DOHH2 (cell line): ENCODE data around the gene MYORG.

Experiments used
- H3F3A ChIP-seq: fragments of 200-600 bp; sonication (generic), shearing (Covaris generic); 2 replicates; pipeline ENCODE4 v1.6.0; 2016; ENCODE audit warnings: antibody characterized with exemption, mild to moderate bottlenecking; ENCODE audit not compliant: control insufficient read depth, insufficient read depth
- H3K27ac ChIP-seq: fragments of 200-600 bp; sonication (generic); 2 replicates; pipeline ENCODE4 v1.5.1; 2014; ENCODE audit warnings: low read depth, mild to moderate bottlenecking, low read length, moderate library complexity
- H3K27me3 ChIP-seq: fragments of 200-600 bp; sonication (generic); 2 replicates; pipeline ENCODE4 v1.6.1; 2014; ENCODE audit warnings: mild to moderate bottlenecking, low read length, mixed read lengths; ENCODE audit not compliant: control insufficient read depth
- H3K36me3 ChIP-seq: fragments of 200-600 bp; sonication (generic); 2 replicates; pipeline ENCODE4 v1.6.1; 2014; ENCODE audit warnings: mild to moderate bottlenecking, low read length, moderate library complexity, mixed read lengths; ENCODE audit not compliant: control insufficient read depth
- H3K4me1 ChIP-seq: fragments of 200-600 bp; sonication (generic); 2 replicates; pipeline ENCODE4 v1.6.1; 2014; ENCODE audit warnings: mild to moderate bottlenecking, low read length, mixed read lengths; ENCODE audit not compliant: control insufficient read depth
- H3K4me2 ChIP-seq: fragments of 200-600 bp; sonication (generic); 2 replicates; pipeline ENCODE4 v1.6.0; 2014; ENCODE audit warnings: mild to moderate bottlenecking, low read length, moderate library complexity
- H3K4me3 ChIP-seq: fragments of 200-600 bp; sonication (generic); 2 replicates; pipeline ENCODE4 v1.5.1; 2014; ENCODE audit warnings: mild to moderate bottlenecking, low read length, mixed read lengths
- H3K79me2 ChIP-seq: fragments of 200-600 bp; sonication (generic); 2 replicates; pipeline ENCODE4 v1.6.1; 2014; ENCODE audit warnings: mild to moderate bottlenecking, low read length, mixed read lengths; ENCODE audit not compliant: control insufficient read depth
- H3K9me2 ChIP-seq: fragments of 200-600 bp; sonication (generic); replicated peaks from 2 replicates; pipeline ENCODE4 v1.6.1; 2014; ENCODE audit warnings: mild to moderate bottlenecking, low read length, mixed read lengths; ENCODE audit not compliant: control insufficient read depth
- H3K9me3 ChIP-seq: fragments of 200-600 bp; sonication (generic); 2 replicates; pipeline ENCODE4 v1.6.1; 2014; ENCODE audit warnings: antibody characterized with exemption, low read length, mixed read lengths; ENCODE audit not compliant: control insufficient read depth, insufficient read depth
- H4K20me1 ChIP-seq: fragments of 200-600 bp; sonication (generic); 2 replicates; pipeline ENCODE4 v1.6.0; 2014; ENCODE audit warnings: low read depth, mild to moderate bottlenecking, antibody characterized with exemption, low read length, moderate library complexity; ENCODE audit not compliant: control insufficient read depth, insufficient read depth
- EZH2phosphoT487 ChIP-seq: fragments of 200-600 bp; sonication (generic); IDR thresholded peaks from 2 replicates; pipeline ENCODE4 v1.6.1; 2017; ENCODE audit warnings: borderline replicate concordance, mild to moderate bottlenecking, antibody characterized with exemption, low read length, moderate library complexity, mixed read lengths
- TF ChIP-seq, protein P1 (sequence below): fragments of 200-600 bp; sonication (generic); IDR thresholded peaks from one replicate; pipeline ENCODE4 v1.5.1; 2014; ENCODE audit warnings: antibody characterized with exemption, mild to moderate bottlenecking, low read depth, low read length; ENCODE audit not compliant: poor library complexity, severe bottlenecking

Gene MYORG

DNA sequence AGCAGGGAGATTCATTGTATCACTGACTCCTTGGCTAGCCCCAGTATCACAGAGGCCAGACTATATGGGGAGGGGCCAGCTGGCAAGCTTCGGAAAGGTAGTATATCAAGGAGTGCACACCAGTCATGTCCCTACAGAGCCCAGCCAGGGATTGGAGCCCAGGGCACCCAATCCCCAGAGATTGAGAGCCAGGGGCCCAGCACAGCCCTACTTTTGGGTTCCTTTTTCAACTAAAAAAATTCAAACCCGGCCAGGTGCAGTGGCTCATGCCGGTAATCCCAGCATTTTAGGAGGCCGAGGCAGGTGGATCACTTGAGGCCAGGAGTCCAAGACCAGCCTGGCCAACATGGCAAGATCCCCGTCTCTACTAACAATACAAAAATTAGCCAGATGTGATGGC lies 5.4 kb upstream of the MYORG start:
- Histone ChIP-seq H3K27ac (no peak overlapping the region), H3K9me3 (no peaks in the 10 kb centered on the region), H3K36me3 (no peaks in the 10 kb centered on the region), H4K20me1 (no peaks in the 10 kb centered on the region), H3K27me3 (peaks cover 19% of the 10 kb centered on the region), H3K4me1 (peaks cover 29% of the 10 kb centered on the region), H3K4me2 (no peak overlapping the region), H3F3A (no peaks in the 10 kb centered on the region), H3K79me2 (no peaks in the 10 kb centered on the region), H3K9me2 (no peaks in the 10 kb centered on the region), H3K4me3 (no peak overlapping the region)
- no peak for TF ChIP-seq EZH2phosphoT487
- TF ChIP-seq, protein P1, sequence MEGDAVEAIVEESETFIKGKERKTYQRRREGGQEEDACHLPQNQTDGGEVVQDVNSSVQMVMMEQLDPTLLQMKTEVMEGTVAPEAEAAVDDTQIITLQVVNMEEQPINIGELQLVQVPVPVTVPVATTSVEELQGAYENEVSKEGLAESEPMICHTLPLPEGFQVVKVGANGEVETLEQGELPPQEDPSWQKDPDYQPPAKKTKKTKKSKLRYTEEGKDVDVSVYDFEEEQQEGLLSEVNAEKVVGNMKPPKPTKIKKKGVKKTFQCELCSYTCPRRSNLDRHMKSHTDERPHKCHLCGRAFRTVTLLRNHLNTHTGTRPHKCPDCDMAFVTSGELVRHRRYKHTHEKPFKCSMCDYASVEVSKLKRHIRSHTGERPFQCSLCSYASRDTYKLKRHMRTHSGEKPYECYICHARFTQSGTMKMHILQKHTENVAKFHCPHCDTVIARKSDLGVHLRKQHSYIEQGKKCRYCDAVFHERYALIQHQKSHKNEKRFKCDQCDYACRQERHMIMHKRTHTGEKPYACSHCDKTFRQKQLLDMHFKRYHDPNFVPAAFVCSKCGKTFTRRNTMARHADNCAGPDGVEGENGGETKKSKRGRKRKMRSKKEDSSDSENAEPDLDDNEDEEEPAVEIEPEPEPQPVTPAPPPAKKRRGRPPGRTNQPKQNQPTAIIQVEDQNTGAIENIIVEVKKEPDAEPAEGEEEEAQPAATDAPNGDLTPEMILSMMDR = no peak

DNA sequence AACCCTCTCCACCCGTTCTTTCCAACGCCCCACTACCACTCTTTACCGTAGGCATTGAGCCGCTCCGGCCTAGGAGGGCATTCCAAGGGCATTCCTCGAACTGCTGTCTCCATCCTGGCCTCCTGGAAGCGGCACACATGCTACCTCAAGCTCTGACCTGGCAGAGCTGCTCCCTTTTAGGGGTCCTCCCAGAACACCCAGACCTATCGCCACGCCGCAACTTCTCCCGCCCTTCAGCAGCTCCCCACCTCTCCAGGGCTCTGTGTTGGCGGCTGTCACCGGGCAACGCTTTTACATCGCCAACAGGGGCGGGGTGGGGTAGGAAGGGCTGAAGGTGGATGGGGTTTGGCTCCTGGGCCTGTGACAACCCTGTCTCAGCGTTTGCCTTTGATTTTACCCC lies 4.6 kb upstream of the MYORG start:
- no peaks in the 10 kb centered on the region for H3K9me2 ChIP-seq
- H3K27me3 ChIP-seq = peaks cover 19% of the 10 kb centered on the region
- peak overlapping the region; percentile 75 for H3K4me3 ChIP-seq
- TF ChIP-seq, protein P1 = no peak
- no peak for TF ChIP-seq EZH2phosphoT487
- no peaks in the 10 kb centered on the region for H3K79me2 ChIP-seq
- H4K20me1 ChIP-seq = no peaks in the 10 kb centered on the region
- no peaks in the 10 kb centered on the region for H3K36me3 ChIP-seq
- H3K9me3 ChIP-seq = no peaks in the 10 kb centered on the region
- H3K4me2 ChIP-seq = peak overlapping the region; percentile 85
- H3F3A ChIP-seq = no peaks in the 10 kb centered on the region
- H3K4me1 ChIP-seq = peaks cover 31% of the 10 kb centered on the region
- no peak overlapping the region for H3K27ac ChIP-seq

DNA sequence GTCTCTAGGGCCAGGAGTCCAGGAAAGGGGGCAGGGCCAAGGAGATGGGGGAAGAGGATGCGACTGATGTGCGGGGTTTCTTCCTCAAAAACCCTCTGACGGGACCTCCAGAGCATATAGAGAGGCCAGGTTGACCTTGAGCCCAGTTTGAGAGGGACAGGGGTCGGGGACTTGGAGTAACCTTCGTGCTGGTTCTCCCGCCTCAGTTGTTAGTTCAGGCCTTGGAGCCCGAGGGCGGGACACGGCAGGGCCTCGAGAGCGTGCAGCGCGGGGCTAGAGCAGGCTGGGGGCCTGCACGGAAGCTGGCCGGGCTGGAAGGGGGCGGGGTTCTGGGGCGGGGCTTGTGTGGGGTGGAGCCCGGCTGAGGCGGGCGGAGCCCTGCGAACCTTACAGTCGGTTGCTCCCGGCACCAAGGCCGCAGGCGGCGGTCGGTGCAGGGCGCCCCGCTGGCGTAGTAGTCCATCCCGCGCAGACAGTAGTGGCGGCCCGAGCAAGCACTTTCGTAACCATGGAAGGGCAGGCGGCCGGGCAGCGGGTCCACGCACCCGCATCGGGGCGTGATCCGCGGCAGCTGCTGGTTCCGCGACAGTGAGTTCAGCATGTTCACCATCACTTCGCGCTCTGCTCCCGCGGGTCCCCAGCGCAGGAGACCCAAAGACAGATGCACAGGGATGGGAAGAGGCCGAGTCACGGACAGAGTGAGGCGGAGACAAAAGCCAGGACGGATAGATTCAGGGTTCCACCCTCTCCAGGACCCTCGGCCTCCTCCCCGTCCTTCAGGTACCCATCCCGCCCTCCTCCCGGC lies 4.0 kb upstream of the MYORG start:
- no peaks in the 10 kb centered on the region for H3F3A ChIP-seq
- peaks cover 19% of the 10 kb centered on the region for H3K27me3 ChIP-seq
- no peak overlapping the region for H3K27ac ChIP-seq
- no peaks in the 10 kb centered on the region for H4K20me1 ChIP-seq
- no peaks in the 10 kb centered on the region for H3K79me2 ChIP-seq
- peak overlapping the region; percentile 85 for H3K4me2 ChIP-seq
- peaks cover 37% of the 10 kb centered on the region for H3K4me1 ChIP-seq
- no peaks in the 10 kb centered on the region for H3K36me3 ChIP-seq
- H3K9me2 ChIP-seq = no peaks in the 10 kb centered on the region
- no peak for TF ChIP-seq EZH2phosphoT487
- TF ChIP-seq, protein P1 = no peak
- no peaks in the 10 kb centered on the region for H3K9me3 ChIP-seq
- H3K4me3 ChIP-seq = peak overlapping the region; percentile 75
